Testis (tissue), 2 donors: ENCODE data around the gene PDYN.

Experiments
- POLR2A ChIP-seq: fragments of 450-650 bp; IDR thresholded peaks from one replicate; pipeline ENCODE4 v1.6.1; 2017; ENCODE audit warnings: antibody characterized with exemption, mild to moderate bottlenecking, moderate library complexity
- TF ChIP-seq, protein P1 (sequence below), 3 experiments: fragments of 450-650 bp in 2 of 3; fragments of 200-600 bp in 1 of 3; sonication (generic) in 1 of 3; IDR thresholded peaks; one replicate each; pipeline ENCODE4 v1.5.1; 2016 to 2019; ENCODE audit warnings: antibody characterized with exemption in 3 of 3, mild to moderate bottlenecking in 2 of 3, moderate library complexity in 1 of 3

- TF ChIP-seq, protein P1, sequence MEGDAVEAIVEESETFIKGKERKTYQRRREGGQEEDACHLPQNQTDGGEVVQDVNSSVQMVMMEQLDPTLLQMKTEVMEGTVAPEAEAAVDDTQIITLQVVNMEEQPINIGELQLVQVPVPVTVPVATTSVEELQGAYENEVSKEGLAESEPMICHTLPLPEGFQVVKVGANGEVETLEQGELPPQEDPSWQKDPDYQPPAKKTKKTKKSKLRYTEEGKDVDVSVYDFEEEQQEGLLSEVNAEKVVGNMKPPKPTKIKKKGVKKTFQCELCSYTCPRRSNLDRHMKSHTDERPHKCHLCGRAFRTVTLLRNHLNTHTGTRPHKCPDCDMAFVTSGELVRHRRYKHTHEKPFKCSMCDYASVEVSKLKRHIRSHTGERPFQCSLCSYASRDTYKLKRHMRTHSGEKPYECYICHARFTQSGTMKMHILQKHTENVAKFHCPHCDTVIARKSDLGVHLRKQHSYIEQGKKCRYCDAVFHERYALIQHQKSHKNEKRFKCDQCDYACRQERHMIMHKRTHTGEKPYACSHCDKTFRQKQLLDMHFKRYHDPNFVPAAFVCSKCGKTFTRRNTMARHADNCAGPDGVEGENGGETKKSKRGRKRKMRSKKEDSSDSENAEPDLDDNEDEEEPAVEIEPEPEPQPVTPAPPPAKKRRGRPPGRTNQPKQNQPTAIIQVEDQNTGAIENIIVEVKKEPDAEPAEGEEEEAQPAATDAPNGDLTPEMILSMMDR (IDR thresholded peaks at IDR 0.05) = no peak
- TF ChIP-seq POLR2A = no peak
These were observed 64.4 kb downstream of the PDYN start for GRCh38 chr20:1929460-1929859.
